Cardiac muscle cell (in vitro differentiated cells and primary cell): ENCODE data around the gene CTSH. TPM values are rescaled to one million over a fixed set of nuclear protein-coding genes. Genes with fewer than 3 reads are reported as not detected.

Experiments used
- DNase-seq, 2 donors: peaks; one replicate each; pipeline versions ENCODE4 v3.0.0 to v3.0.0-alpha.2; 2010 to 2017; ENCODE audit warnings: low read depth in 1 of 2, low spot score in 1 of 2
- H3K27ac ChIP-seq: fragments of 200-600 bp; sonication (generic); 2 replicates; pipeline ENCODE4 v1.5.1; 2016
- H3K27me3 ChIP-seq: fragments of 200-600 bp; sonication (generic); 2 replicates; pipeline ENCODE4 v1.6.0; 2016; ENCODE audit warnings: control low read depth
- H3K36me3 ChIP-seq: fragments of 200-600 bp; sonication (generic); 2 replicates; pipeline ENCODE4 v1.5.1; 2016; ENCODE audit warnings: control low read depth
- H3K4me1 ChIP-seq: fragments of 200-600 bp; sonication (generic); 2 replicates; pipeline ENCODE4 v1.8.1; 2017; ENCODE audit warnings: low read depth, mild to moderate bottlenecking, mixed run types
- H3K4me3 ChIP-seq: fragments of 200-600 bp; sonication (generic); 2 replicates; pipeline ENCODE4 v1.5.1; 2016; ENCODE audit warnings: mild to moderate bottlenecking
- H3K9me3 ChIP-seq: fragments of 200-600 bp; sonication (generic); 2 replicates; pipeline ENCODE4 v1.5.1; 2017; ENCODE audit warnings: low read depth, mild to moderate bottlenecking, control low read depth
- CTCF ChIP-seq: IDR thresholded peaks from 2 replicates; pipeline ENCODE4 v1.5.1; 2012; ENCODE audit warnings: low read depth, mild to moderate bottlenecking, low read length
- polyA plus RNA-seq: library from polyadenylated mRNA; unstranded; fragments of >200 nt; fragmentation: Nextera tagmentation; extraction: Ambion mirVana; gene quantifications from 2 replicates; pipeline ENCODE4 v1.2.1, GENCODE V29; 2016
- total RNA-seq: library from RNA; depleted of rRNA; stranded (reverse); fragments of >200 nt; gene quantifications from 2 replicates; pipeline ENCODE4 v1.2.3, GENCODE V29; 2016

CTSH gene
- total and polyA plus RNA-seq, 2 experiments from 2014 or later, result 24.1 to 26.5 TPM

- DNase-seq, result no peak
- no peaks in the 10 kb centered on the region for H3K27me3 ChIP-seq
- no peak for TF ChIP-seq CTCF
- H3K4me1 ChIP-seq, result no peaks in the 10 kb centered on the region
- no peak overlapping the region for H3K4me3 ChIP-seq
- no peak overlapping the region for H3K27ac ChIP-seq
- H3K9me3 ChIP-seq, result no peaks in the 10 kb centered on the region
- peaks cover 9% of the 10 kb centered on the region for H3K36me3 ChIP-seq
Measured at GRCh38 chr15:78922527-78922926, 22.3 kb downstream of the CTSH start.

GRCh38 chr15:78921940-78922339 lies 22.9 kb downstream of the CTSH start:
- Histone ChIP-seq H3K9me3 (no peaks in the 10 kb centered on the region), H3K27me3 (no peaks in the 10 kb centered on the region), H3K36me3 (peaks cover 9% of the 10 kb centered on the region), H3K27ac (no peak overlapping the region), H3K4me3 (no peak overlapping the region), H3K4me1 (no peaks in the 10 kb centered on the region)
- TF ChIP-seq CTCF, result no peak
- DNase-seq, result no peak

- Histone ChIP-seq H3K4me1 (no peaks in the 10 kb centered on the region), H3K9me3 (no peaks in the 10 kb centered on the region), H3K4me3 (no peak overlapping the region), H3K36me3 (peaks cover 9% of the 10 kb centered on the region), H3K27ac (no peak overlapping the region), H3K27me3 (no peaks in the 10 kb centered on the region)
- no peak for TF ChIP-seq CTCF
- no peak for DNase-seq
Measured at GRCh38 chr15:78921517-78921916, 23.3 kb downstream of the CTSH start.

GRCh38 chr15:78917888-78918287 lies 27.0 kb downstream of the CTSH start:
- DNase-seq, result no peak
- Histone ChIP-seq H3K4me3 (no peak overlapping the region), H3K27ac (no peak overlapping the region), H3K9me3 (no peaks in the 10 kb centered on the region), H3K4me1 (no peaks in the 10 kb centered on the region), H3K27me3 (no peaks in the 10 kb centered on the region), H3K36me3 (peaks cover 13% of the 10 kb centered on the region)
- no peak for TF ChIP-seq CTCF

GRCh38 chr15:78916088-78916487 lies 28.8 kb downstream of the CTSH start:
- H3K9me3 ChIP-seq, result no peaks in the 10 kb centered on the region
- H3K27me3 ChIP-seq, result no peaks in the 10 kb centered on the region
- TF ChIP-seq CTCF, result no peak
- H3K27ac ChIP-seq, result no peak overlapping the region
- H3K4me1 ChIP-seq, result no peaks in the 10 kb centered on the region
- H3K4me3 ChIP-seq, result no peak overlapping the region
- peaks cover 11% of the 10 kb centered on the region for H3K36me3 ChIP-seq
- DNase-seq, result no peak
